K562 (cell line): ENCODE measurements around the gene RANBP3.

Experiments
- ARID3B ChIP-seq: fragments of 250-450 bp; sonication (Bioruptor Pico); IDR thresholded peaks from 2 replicates; pipeline ENCODE4 v1.4.0; 2020; ENCODE audit warnings: borderline replicate concordance
- BCLAF1 ChIP-seq, 2 experiments: fragments of 450-650 bp in 1 of 2; IDR thresholded peaks; 2 replicates each; pipeline ENCODE4 v1.6.1; 2011 to 2017; ENCODE audit warnings: low read depth in 2 of 2, antibody characterized with exemption in 1 of 2, borderline replicate concordance in 1 of 2, low read length in 1 of 2, mild to moderate bottlenecking in 1 of 2, mixed read lengths in 1 of 2; ENCODE audit not compliant: control insufficient read depth in 1 of 2
- CTCF ChIP-seq, 3 experiments: IDR thresholded peaks in 2 of 3; conservative IDR thresholded peaks in 1 of 3; 2 replicates each; pipeline ENCODE4 v1.5.1; 2011 to 2012; ENCODE audit warnings: low read length in 3 of 3, mild to moderate bottlenecking in 3 of 3, control low read depth in 2 of 3, improper control_type of control experiment in 1 of 3, inconsistent platforms in 1 of 3, low read depth in 1 of 3, mixed read lengths in 1 of 3, moderate library complexity in 1 of 3; ENCODE audit not compliant: insufficient read depth in 2 of 3
- MXI1 ChIP-seq: IDR thresholded peaks from 2 replicates; pipeline ENCODE4 v1.6.1; 2011; ENCODE audit warnings: low read depth, mild to moderate bottlenecking, improper control_type of control experiment, low read length
- OTX1 ChIP-seq: fragments of 450-650 bp; formaldehyde crosslinking; IDR thresholded peaks from 2 replicates; pipeline ENCODE4 v1.4.0; 2022; ENCODE audit warnings: mild to moderate bottlenecking
- SMC3 ChIP-seq: conservative IDR thresholded peaks from 2 replicates; pipeline ENCODE4 v1.6.1; 2011; ENCODE audit warnings: low read depth, low read length, improper control_type of control experiment; ENCODE audit not compliant: insufficient read depth
- ZNF121 ChIP-seq: sonication (generic); formaldehyde crosslinking; conservative IDR thresholded peaks from 2 replicates; pipeline ENCODE4 v1.8.0; 2022; ENCODE audit warnings: missing genetic modification reagents
- ZNF23 ChIP-seq: fragments of 250-450 bp; sonication (Bioruptor Pico); IDR thresholded peaks from 2 replicates; pipeline ENCODE4 v1.4.0; 2020; ENCODE audit warnings: mild to moderate bottlenecking
- ZNF79 ChIP-seq: fragments of 250-450 bp; sonication (Bioruptor Pico); IDR thresholded peaks from 2 replicates; pipeline ENCODE4 v1.4.0; 2020; ENCODE audit warnings: low read depth, mild to moderate bottlenecking, moderate library complexity
- ZZZ3 ChIP-seq: fragments of 450-650 bp; IDR thresholded peaks from 2 replicates; pipeline ENCODE4 v1.6.1; 2016; ENCODE audit warnings: antibody characterized with exemption, mild to moderate bottlenecking, moderate library complexity

- TF ChIP-seq OTX1 (CRISPR knock-in tag) (no peak), ZNF79 (no peak), ZZZ3 (no peak), MXI1 (no peak), SMC3 (no peak), ARID3B (CRISPR knock-in tag) (no peak), ZNF23 (CRISPR knock-in tag) (no peak), CTCF (IDR thresholded peaks at IDR 0.05 in 2 of 3, conservative IDR thresholded peaks at IDR 0.05 in 1 of 3; ENCODE audit: insufficient read depth in 2 of 3, low read depth in 1 of 3, low read length in 3 of 3) (no peak), BCLAF1 (IDR thresholded peaks at IDR 0.05; ENCODE audit: borderline replicate concordance in 1 of 2, control insufficient read depth in 1 of 2, low read depth in 2 of 2, low read length in 1 of 2) (no peak), ZNF121 (CRISPR knock-in tag) (no peak)
These were observed 48.7 kb upstream of the RANBP3 start for GRCh38 chr19:6026390-6027227.
